ENCODE data around the gene RBFOX1.

GRCh38 chr16:7362231-7362630, 29.6 kb downstream of the RBFOX1 start:
- TF ChIP-seq POLR2A (IDR thresholded peaks at IDR 0.05), result no peak
- peak in 1 of 3 donors; percentile 39 for TF ChIP-seq CTCF (IDR thresholded peaks at IDR 0.05)

All from lower leg skin (tissue), 3 donors.